Measurements from ENCODE around the gene RBP5. TPM values are rescaled to one million over a fixed set of nuclear protein-coding genes. Genes with fewer than 3 reads are reported as not detected.

The RBP5 gene
- not detected in 2 replicates for polyA plus RNA-seq (2011; rRNA removed)
- polyA plus RNA-seq (2012; cell fraction: cytosol; rRNA removed), result 0.04 TPM in 1 of 2 replicates, not detected in the other
- not detected in 2 replicates for polyA plus RNA-seq (2012; cell fraction: nucleus; rRNA removed)
- polyA plus RNA-seq (2017; fragmentation: RNase III; extraction: RNeasy Plus Mini Kit Qiagen cat#74134 plus additional on column Dnase treatment), result 0.09 to 0.44 TPM (median 0.25 TPM) in 3 replicates
- polyA minus RNA-seq (2011; rRNA and poly(A)+ RNA removed), result not detected in 2 replicates

- no peaks in the 10 kb centered on the region for H3K4me1 ChIP-seq
- peak in 1 of 2 experiments; percentile 12; a peak in 1 of 6 replicates for ATAC-seq
- DNase-seq (ENCODE audit: low read depth in 1 of 2, low spot score in 1 of 2), result no peak
- ChIA-PET POLR2A (no interaction called here), CTCF (interaction anchor here (0.7 to 2.2 kb wide), 4 partner anchors 11 to 16 kb away, joined by 3 to 7 read pairs (median 5); no protein-coding TSS in a partner anchor)
- 81% methylated on average over 6 of the region's 7 CpGs for WGBS (ENCODE audit: missing lambda C conversion rate)
- H3K27ac ChIP-seq, result no peak within 1 kb of the TSS
- TF ChIP-seq HES2 (IDR thresholded peaks at IDR 0.05), result no peak
- no peak for TF ChIP-seq EHF (CRISPR knock-in tag; IDR thresholded peaks at IDR 0.05)
- no peak for TF ChIP-seq EP300 (IDR thresholded peaks at IDR 0.05)
- TF ChIP-seq CTCF (IDR thresholded peaks at IDR 0.05), result no peak
- TF ChIP-seq POLR2AphosphoS2 (conservative IDR thresholded peaks at IDR 0.05; ENCODE audit: low read length), result no peak
- TF ChIP-seq NPAS2 (CRISPR knock-in tag; IDR thresholded peaks at IDR 0.05; ENCODE audit: borderline replicate concordance), result no peak
- no peak for TF ChIP-seq TP53 (CRISPR knock-in tag; IDR thresholded peaks at IDR 0.05)
- no peak within 1 kb of the TSS for H3K4me3 ChIP-seq
- no peak for FAIRE-seq
- H3K4me2 ChIP-seq, result no peak within 1 kb of the TSS
- no peaks in the 10 kb centered on the region for H3K9me3 ChIP-seq
Measured at GRCh38 chr12:7128681-7129286, at the start of gene RBP5. TSS of gene RBP5 (minus strand) at chr12:7128889. CDS start at chr12:7128775, 114 bp downstream.

GRCh38 chr12:7178481-7178880 is 49.8 kb upstream of the RBP5 start:
- no peak for ATAC-seq
- WGBS (ENCODE audit: missing lambda C conversion rate), result 13% methylated on average over 2 of the region's 2 CpGs
- H3K9me3 ChIP-seq, result peaks cover 31% of the 10 kb centered on the region; the same call in 2 of the 3 replicates
- no peak for DNase-seq (ENCODE audit: low read depth in 1 of 2, low spot score in 1 of 2)
- H3K4me2 ChIP-seq, result no peak overlapping the region
- no peaks in the 10 kb centered on the region for H3K4me1 ChIP-seq
- no peak for FAIRE-seq
- H3K4me3 ChIP-seq, result no peak overlapping the region
- H3K27ac ChIP-seq, result no peak overlapping the region
- ChIA-PET POLR2A (no interaction called here), CTCF (interaction anchor here (1.3 to 1.7 kb wide), 3 partner anchors 10 to 34 kb away, joined by 4 to 6 read pairs (median 5); no protein-coding TSS in a partner anchor)
- TF ChIP-seq MAZ (IDR thresholded peaks at IDR 0.05; ENCODE audit: borderline replicate concordance, low read depth, low read length), result no peak
- no peak for TF ChIP-seq ELK1 (IDR thresholded peaks at IDR 0.05; ENCODE audit: low read depth, low read length)
- no peak for TF ChIP-seq CHD4 (IDR thresholded peaks at IDR 0.05; ENCODE audit: borderline replicate concordance)
- TF ChIP-seq HES2 (IDR thresholded peaks at IDR 0.05), result no peak
- no peak for TF ChIP-seq GATA3 (IDR thresholded peaks at IDR 0.05; ENCODE audit: borderline replicate concordance)
- no peak for TF ChIP-seq CHD2 (IDR thresholded peaks at IDR 0.05; ENCODE audit: low read length, partially characterized antibody)
- no peak for TF ChIP-seq HDAC2 (IDR thresholded peaks at IDR 0.05)
- TF ChIP-seq BCL3 (IDR thresholded peaks at IDR 0.05), result no peak
- no peak for TF ChIP-seq HOXB13 (CRISPR knock-in tag; IDR thresholded peaks at IDR 0.05; ENCODE audit: low read depth)
- no peak for TF ChIP-seq ZSCAN20 (CRISPR knock-in tag; IDR thresholded peaks at IDR 0.05)
- no peak for TF ChIP-seq POLR2A (IDR thresholded peaks at IDR 0.05; ENCODE audit: low read length)
- no peak for TF ChIP-seq BHLHE40 (IDR thresholded peaks at IDR 0.05; ENCODE audit: low read depth, low read length)
- TF ChIP-seq EHMT2 (IDR thresholded peaks at IDR 0.05; ENCODE audit: low read depth), result no peak
- TF ChIP-seq ESRRA (IDR thresholded peaks at IDR 0.05; ENCODE audit: borderline replicate concordance, low read length), result no peak
- no peak for TF ChIP-seq CEBPB (IDR thresholded peaks at IDR 0.05)
- no peak for TF ChIP-seq ZFP36 (IDR thresholded peaks at IDR 0.05; ENCODE audit: borderline replicate concordance, partially characterized antibody)
- no peak for TF ChIP-seq HOXB5 (CRISPR knock-in tag; IDR thresholded peaks at IDR 0.05)
- no peak for TF ChIP-seq TFCP2L1 (CRISPR knock-in tag; IDR thresholded peaks at IDR 0.05)
- no peak for TF ChIP-seq FOSL2 (IDR thresholded peaks at IDR 0.05)
- TF ChIP-seq FOSL2 (CRISPR knock-in tag; IDR thresholded peaks at IDR 0.05), result no peak

Data from A549 (cell line).